Smooth muscle cell (in vitro differentiated cells): ENCODE results near the gene MRPL4. TPM values are rescaled to one million over a fixed set of nuclear protein-coding genes. Genes with fewer than 3 reads are reported as not detected.

ENCODE experiments used
- DNase-seq: peaks from one replicate; lab custom pipeline; 2025; ENCODE audit not compliant: unreplicated experiment; lab: John Stamatoyannopoulos, UW
- H2AFZ ChIP-seq: fragments of 200-600 bp; sonication (generic); 2 replicates; pipeline ENCODE4 v1.6.0; 2016; ENCODE audit warnings: antibody characterized with exemption, low read depth, mild to moderate bottlenecking
- H3F3A ChIP-seq: fragments of 200-600 bp; sonication (generic); 2 replicates; pipeline ENCODE4 v1.6.0; 2017; ENCODE audit warnings: antibody characterized with exemption, low read depth
- H3K27ac ChIP-seq: fragments of 200-600 bp; sonication (generic); 2 replicates; pipeline ENCODE4 v1.5.1; 2016; ENCODE audit warnings: low read depth, mild to moderate bottlenecking
- H3K27me3 ChIP-seq: fragments of 200-600 bp; sonication (generic); 2 replicates; pipeline ENCODE4 v1.6.1; 2016; ENCODE audit warnings: low read depth, mild to moderate bottlenecking
- H3K36me3 ChIP-seq: fragments of 200-600 bp; sonication (generic); 2 replicates; pipeline ENCODE4 v1.5.1; 2016; ENCODE audit warnings: low read depth
- H3K4me1 ChIP-seq: fragments of 200-600 bp; sonication (generic); 2 replicates; pipeline ENCODE4 v1.5.1; 2016; ENCODE audit warnings: low read depth
- H3K4me2 ChIP-seq: fragments of 200-600 bp; sonication (generic); 2 replicates; pipeline ENCODE4 v1.6.0; 2016; ENCODE audit warnings: mild to moderate bottlenecking
- H3K4me3 ChIP-seq: fragments of 200-600 bp; sonication (generic); 2 replicates; pipeline ENCODE4 v1.5.1; 2016; ENCODE audit warnings: mild to moderate bottlenecking
- H3K79me2 ChIP-seq: fragments of 200-600 bp; sonication (generic); 2 replicates; pipeline ENCODE4 v1.6.0; 2016; ENCODE audit warnings: low read depth, mild to moderate bottlenecking
- H3K9ac ChIP-seq: fragments of 200-600 bp; sonication (generic); 2 replicates; pipeline ENCODE4 v1.6.0; 2016; ENCODE audit warnings: low read depth
- H3K9me3 ChIP-seq: fragments of 200-600 bp; sonication (generic); replicated peaks from 2 replicates; pipeline ENCODE4 v1.5.1; 2016; ENCODE audit warnings: low read depth
- H4K20me1 ChIP-seq: fragments of 200-600 bp; sonication (generic); 2 replicates; pipeline ENCODE4 v1.6.0; 2016; ENCODE audit warnings: low read depth
- WGBS: methylation state at CpG from one replicate; pipeline ENCODE4 v1.1.7; 2016; ENCODE audit warnings: low lambda C conversion rate; 5-methylcytosine and 5-hydroxymethylcytosine counted together
- polyA plus RNA-seq: library from polyadenylated mRNA; unstranded; fragments of >200 nt; fragmentation: Nextera tagmentation; extraction: Ambion mirVana; gene quantifications from 2 replicates; pipeline ENCODE4 v1.2.1, GENCODE V29; 2016
- total RNA-seq: library from RNA; depleted of rRNA; stranded (reverse); fragments of >200 nt; gene quantifications from 2 replicates; pipeline ENCODE4 v1.2.3, GENCODE V29; 2014
- TF ChIP-seq, protein P1 (sequence below): fragments of 200-600 bp; sonication (generic); IDR thresholded peaks from 2 replicates; pipeline ENCODE4 v1.5.1; 2017; ENCODE audit warnings: borderline replicate concordance, mild to moderate bottlenecking, antibody characterized with exemption; ENCODE audit not compliant: insufficient read depth, poor library complexity, severe bottlenecking

MRPL4 gene
- total and polyA plus RNA-seq, 2 experiments from 2014 or later: 47.8 to 63.5 TPM

DNA sequence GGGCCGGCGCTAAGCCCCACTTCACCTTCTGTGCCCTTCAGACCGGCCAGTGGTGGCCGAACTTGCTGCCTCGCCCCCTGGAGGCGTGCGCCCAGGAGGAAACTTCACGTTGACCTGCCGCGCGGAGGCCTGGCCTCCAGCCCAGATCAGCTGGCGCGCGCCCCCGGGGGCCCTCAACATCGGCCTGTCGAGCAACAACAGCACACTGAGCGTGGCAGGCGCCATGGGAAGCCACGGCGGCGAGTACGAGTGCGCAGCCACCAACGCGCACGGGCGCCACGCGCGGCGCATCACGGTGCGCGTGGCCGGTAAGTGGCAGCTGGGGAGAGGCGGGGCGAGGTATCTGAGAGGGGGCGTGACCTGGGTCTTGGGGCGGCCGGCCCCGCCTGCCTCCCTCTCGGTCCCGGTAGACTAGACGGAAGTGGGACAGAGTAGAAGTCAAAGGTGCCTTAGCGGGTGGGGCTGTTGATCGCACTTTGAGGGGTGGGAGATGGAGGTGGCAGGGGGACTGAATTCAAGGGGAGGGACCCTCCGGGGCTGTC lies 43.4 kb downstream of the MRPL4 start:
- no peaks in the 10 kb centered on the region for H3K9me3 ChIP-seq
- H3K4me2 ChIP-seq: peak overlapping the region; percentile 74
- H3K4me1 ChIP-seq: peaks cover 16% of the 10 kb centered on the region
- no peak overlapping the region for H3K27ac ChIP-seq
- no peaks in the 10 kb centered on the region for H3K79me2 ChIP-seq
- H3K4me3 ChIP-seq: peak overlapping the region; percentile 23
- H3K27me3 ChIP-seq: peaks cover 78% of the 10 kb centered on the region
- no peaks in the 10 kb centered on the region for H3K36me3 ChIP-seq
- H2AFZ ChIP-seq: no peak overlapping the region
- DNase-seq: no peak
- TF ChIP-seq, protein P1, sequence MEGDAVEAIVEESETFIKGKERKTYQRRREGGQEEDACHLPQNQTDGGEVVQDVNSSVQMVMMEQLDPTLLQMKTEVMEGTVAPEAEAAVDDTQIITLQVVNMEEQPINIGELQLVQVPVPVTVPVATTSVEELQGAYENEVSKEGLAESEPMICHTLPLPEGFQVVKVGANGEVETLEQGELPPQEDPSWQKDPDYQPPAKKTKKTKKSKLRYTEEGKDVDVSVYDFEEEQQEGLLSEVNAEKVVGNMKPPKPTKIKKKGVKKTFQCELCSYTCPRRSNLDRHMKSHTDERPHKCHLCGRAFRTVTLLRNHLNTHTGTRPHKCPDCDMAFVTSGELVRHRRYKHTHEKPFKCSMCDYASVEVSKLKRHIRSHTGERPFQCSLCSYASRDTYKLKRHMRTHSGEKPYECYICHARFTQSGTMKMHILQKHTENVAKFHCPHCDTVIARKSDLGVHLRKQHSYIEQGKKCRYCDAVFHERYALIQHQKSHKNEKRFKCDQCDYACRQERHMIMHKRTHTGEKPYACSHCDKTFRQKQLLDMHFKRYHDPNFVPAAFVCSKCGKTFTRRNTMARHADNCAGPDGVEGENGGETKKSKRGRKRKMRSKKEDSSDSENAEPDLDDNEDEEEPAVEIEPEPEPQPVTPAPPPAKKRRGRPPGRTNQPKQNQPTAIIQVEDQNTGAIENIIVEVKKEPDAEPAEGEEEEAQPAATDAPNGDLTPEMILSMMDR: no peak
- H3K9ac ChIP-seq: no peak overlapping the region
- no peaks in the 10 kb centered on the region for H4K20me1 ChIP-seq
- WGBS: 11% methylated on average over 44 of the region's 48 CpGs
- H3F3A ChIP-seq: no peaks in the 10 kb centered on the region

DNA sequence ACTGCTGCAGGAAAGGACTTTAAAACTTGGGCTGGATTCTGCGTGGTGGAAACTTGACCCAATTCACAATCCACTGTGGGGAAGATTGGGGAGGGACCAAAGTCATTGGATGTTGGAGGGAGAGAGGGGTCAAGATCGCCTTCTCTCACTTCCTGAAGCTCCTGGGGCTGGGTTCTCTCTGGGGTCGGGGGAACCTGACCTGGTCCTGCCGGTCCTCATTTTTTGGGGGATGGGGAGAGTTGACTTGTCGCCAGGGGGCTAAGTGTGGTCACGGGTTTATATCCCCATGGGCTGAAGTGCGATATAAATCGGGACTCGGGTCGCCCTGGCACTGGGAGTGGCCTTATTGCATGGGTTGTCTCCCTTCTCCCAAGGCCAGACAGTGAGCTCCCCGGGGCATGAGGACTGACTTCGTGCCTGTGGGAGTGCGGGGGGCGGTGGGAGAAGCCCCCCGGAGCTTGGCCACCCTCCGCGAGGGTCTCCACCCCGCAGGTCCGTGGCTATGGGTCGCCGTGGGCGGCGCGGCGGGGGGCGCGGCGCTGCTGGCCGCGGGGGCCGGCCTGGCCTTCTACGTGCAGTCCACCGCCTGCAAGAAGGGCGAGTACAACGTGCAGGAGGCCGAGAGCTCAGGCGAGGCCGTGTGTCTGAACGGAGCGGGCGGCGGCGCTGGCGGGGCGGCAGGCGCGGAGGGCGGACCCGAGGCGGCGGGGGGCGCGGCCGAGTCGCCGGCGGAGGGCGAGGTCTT lies 44.0 kb downstream of the MRPL4 start:
- H3K9me3 ChIP-seq: no peaks in the 10 kb centered on the region
- 7% methylated on average over 38 of the region's 58 CpGs for WGBS
- no peak overlapping the region for H3K9ac ChIP-seq
- H3K27me3 ChIP-seq: peaks cover 72% of the 10 kb centered on the region
- H3K4me1 ChIP-seq: peaks cover 15% of the 10 kb centered on the region
- H3F3A ChIP-seq: no peaks in the 10 kb centered on the region
- no peak overlapping the region for H2AFZ ChIP-seq
- no peaks in the 10 kb centered on the region for H3K79me2 ChIP-seq
- H4K20me1 ChIP-seq: no peaks in the 10 kb centered on the region
- H3K36me3 ChIP-seq: no peaks in the 10 kb centered on the region
- H3K4me3 ChIP-seq: peak overlapping the region; percentile 23
- H3K27ac ChIP-seq: no peak overlapping the region
- TF ChIP-seq, protein P1: no peak
- H3K4me2 ChIP-seq: peak overlapping the region; percentile 74
- no peak for DNase-seq

DNA sequence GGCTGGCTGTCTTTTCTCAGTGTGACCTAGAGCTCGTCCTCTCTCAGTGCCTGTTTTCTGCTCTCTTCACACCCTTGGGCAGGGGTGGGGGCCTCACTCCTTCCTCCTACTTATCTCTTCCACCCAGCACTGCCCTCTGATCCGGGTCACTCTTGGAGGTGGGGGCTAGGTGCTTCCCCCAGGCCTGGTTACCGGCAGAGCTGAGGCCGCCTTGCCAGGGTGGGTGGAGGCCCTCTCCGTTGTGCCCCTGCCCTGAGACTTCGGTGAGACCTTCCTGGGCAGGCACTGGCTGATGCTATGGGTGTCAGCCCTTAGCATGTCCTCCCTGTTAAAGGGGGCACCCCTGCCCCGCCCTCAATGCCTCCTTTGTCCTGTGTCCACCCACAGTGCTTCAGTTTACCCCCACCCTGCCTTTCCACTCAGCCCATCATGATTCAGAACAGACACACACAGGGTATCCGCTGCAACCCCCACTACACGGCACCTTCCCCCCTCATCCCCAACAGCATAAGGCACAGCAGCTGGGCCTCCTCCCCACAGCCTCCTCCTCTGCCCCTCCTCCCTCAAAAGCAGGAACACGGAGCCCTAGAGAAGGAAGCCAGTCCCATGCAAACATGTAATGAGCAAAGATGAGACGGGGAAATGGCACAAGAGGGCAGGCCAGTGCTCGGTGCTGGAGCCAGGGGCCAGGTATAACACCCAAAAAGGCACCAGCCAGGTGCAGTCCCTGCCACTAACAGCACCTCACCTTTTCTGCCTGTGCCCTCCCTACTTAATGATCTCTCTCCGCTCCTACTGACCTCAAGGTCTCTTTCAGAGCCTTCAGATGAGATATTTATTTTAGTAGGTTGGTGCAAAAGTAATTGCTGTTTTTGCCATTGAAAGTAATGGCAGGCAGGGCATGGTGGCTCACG lies 47.8 kb downstream of the MRPL4 start:
- Histone ChIP-seq H3K9me3 (no peaks in the 10 kb centered on the region), H3K79me2 (no peaks in the 10 kb centered on the region), H2AFZ (no peak overlapping the region), H3K9ac (no peak overlapping the region), H4K20me1 (no peaks in the 10 kb centered on the region), H3K27ac (no peak overlapping the region), H3K4me2 (no peak overlapping the region), H3K4me3 (no peak overlapping the region), H3F3A (no peaks in the 10 kb centered on the region), H3K4me1 (peaks cover 5% of the 10 kb centered on the region), H3K36me3 (no peaks in the 10 kb centered on the region), H3K27me3 (peaks cover 34% of the 10 kb centered on the region)
- 82% methylated on average over 14 of the region's 14 CpGs for WGBS
- DNase-seq: no peak
- TF ChIP-seq, protein P1: no peak
